Measurements from ENCODE around the gene AMDHD2. TPM values are rescaled to one million over a fixed set of nuclear protein-coding genes. Genes with fewer than 3 reads are reported as not detected.

AMDHD2 gene
- total and polyA plus RNA-seq, 2 experiments from 2014 or later: 20.2 to 68.1 TPM

DNA sequence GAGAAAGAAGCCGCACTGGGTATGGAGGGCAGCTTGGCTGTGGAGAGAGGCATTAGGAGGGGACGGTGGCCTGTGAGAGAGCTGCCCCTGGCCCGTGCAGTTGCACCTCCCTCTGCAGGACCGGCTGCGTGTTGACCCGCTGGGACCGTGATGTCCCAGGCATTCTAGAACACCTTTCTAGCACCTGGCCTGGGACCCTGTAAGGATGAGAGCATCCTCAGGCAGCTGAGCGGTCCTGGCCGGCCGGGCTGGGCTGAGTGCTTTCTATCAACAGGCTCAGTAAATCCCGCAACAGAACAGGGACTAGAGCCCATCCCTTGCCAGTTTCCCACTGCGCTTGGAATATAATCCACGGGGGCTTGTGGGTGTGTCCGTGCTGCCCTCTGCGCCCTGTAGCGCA, 30.6 kb upstream of the AMDHD2 start:
- Histone ChIP-seq H3K27ac (ENCODE audit: low read depth) (no peak overlapping the region), H2AFZ (no peak overlapping the region), H3K4me3 (no peak overlapping the region), H3K79me2 (replicated peaks; ENCODE audit: insufficient read depth) (0 out of 2 replicates have a peak, but pooled peaks cover 3% of the 10 kb centered on the region), H3K27me3 (ENCODE audit: insufficient read depth) (no peaks in the 10 kb centered on the region), H3K4me2 (no peak overlapping the region), H4K20me1 (replicated peaks; ENCODE audit: insufficient read depth) (no peaks in the 10 kb centered on the region; the same call in 1 of the 2 replicates), H3K36me3 (ENCODE audit: insufficient read depth) (no peaks in the 10 kb centered on the region), H3K4me1 (ENCODE audit: insufficient read depth) (no peaks in the 10 kb centered on the region), H3F3A (replicated peaks; ENCODE audit: low read depth) (no peaks in the 10 kb centered on the region), H3K9me2 (ENCODE audit: insufficient read depth) (no peaks in the 10 kb centered on the region)
- Mint-ChIP-seq H3K4me3 (no peak overlapping the region), H3K27me3 (ENCODE audit: insufficient read depth, low read depth, poor library complexity) (peaks cover 14% of the 10 kb centered on the region), H3K4me1 (peaks cover 12% of the 10 kb centered on the region), H3K36me3 (ENCODE audit: low read depth) (no peaks in the 10 kb centered on the region; the same call in 2 of the 3 replicates), H3K27ac (no peak overlapping the region), H3K9me3 (no peaks in the 10 kb centered on the region)
- DNase-seq (ENCODE audit: low spot score): no peak
- TF ChIP-seq EZH2phosphoT487 (IDR thresholded peaks at IDR 0.05; ENCODE audit: unreplicated experiment) (no peak), NANOG (IDR thresholded peaks at IDR 0.05; ENCODE audit: borderline replicate concordance) (no peak), STAT1 (IDR thresholded peaks at IDR 0.05; ENCODE audit: unreplicated experiment) (no peak), CREB1 (CRISPR knock-in tag; IDR thresholded peaks at IDR 0.05; ENCODE audit: low read depth) (no peak), ZNF331 (CRISPR knock-in tag; IDR thresholded peaks at IDR 0.05; ENCODE audit: low read depth) (no peak)
- TF ChIP-seq, protein P1, sequence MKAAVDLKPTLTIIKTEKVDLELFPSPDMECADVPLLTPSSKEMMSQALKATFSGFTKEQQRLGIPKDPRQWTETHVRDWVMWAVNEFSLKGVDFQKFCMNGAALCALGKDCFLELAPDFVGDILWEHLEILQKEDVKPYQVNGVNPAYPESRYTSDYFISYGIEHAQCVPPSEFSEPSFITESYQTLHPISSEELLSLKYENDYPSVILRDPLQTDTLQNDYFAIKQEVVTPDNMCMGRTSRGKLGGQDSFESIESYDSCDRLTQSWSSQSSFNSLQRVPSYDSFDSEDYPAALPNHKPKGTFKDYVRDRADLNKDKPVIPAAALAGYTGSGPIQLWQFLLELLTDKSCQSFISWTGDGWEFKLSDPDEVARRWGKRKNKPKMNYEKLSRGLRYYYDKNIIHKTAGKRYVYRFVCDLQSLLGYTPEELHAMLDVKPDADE (IDR thresholded peaks at IDR 0.05): no peak
- TF ChIP-seq, protein P2, sequence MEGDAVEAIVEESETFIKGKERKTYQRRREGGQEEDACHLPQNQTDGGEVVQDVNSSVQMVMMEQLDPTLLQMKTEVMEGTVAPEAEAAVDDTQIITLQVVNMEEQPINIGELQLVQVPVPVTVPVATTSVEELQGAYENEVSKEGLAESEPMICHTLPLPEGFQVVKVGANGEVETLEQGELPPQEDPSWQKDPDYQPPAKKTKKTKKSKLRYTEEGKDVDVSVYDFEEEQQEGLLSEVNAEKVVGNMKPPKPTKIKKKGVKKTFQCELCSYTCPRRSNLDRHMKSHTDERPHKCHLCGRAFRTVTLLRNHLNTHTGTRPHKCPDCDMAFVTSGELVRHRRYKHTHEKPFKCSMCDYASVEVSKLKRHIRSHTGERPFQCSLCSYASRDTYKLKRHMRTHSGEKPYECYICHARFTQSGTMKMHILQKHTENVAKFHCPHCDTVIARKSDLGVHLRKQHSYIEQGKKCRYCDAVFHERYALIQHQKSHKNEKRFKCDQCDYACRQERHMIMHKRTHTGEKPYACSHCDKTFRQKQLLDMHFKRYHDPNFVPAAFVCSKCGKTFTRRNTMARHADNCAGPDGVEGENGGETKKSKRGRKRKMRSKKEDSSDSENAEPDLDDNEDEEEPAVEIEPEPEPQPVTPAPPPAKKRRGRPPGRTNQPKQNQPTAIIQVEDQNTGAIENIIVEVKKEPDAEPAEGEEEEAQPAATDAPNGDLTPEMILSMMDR (conservative IDR thresholded peaks at IDR 0.05; ENCODE audit: low read depth in 2 of 2): no peak
- TF ChIP-seq, protein P3, sequence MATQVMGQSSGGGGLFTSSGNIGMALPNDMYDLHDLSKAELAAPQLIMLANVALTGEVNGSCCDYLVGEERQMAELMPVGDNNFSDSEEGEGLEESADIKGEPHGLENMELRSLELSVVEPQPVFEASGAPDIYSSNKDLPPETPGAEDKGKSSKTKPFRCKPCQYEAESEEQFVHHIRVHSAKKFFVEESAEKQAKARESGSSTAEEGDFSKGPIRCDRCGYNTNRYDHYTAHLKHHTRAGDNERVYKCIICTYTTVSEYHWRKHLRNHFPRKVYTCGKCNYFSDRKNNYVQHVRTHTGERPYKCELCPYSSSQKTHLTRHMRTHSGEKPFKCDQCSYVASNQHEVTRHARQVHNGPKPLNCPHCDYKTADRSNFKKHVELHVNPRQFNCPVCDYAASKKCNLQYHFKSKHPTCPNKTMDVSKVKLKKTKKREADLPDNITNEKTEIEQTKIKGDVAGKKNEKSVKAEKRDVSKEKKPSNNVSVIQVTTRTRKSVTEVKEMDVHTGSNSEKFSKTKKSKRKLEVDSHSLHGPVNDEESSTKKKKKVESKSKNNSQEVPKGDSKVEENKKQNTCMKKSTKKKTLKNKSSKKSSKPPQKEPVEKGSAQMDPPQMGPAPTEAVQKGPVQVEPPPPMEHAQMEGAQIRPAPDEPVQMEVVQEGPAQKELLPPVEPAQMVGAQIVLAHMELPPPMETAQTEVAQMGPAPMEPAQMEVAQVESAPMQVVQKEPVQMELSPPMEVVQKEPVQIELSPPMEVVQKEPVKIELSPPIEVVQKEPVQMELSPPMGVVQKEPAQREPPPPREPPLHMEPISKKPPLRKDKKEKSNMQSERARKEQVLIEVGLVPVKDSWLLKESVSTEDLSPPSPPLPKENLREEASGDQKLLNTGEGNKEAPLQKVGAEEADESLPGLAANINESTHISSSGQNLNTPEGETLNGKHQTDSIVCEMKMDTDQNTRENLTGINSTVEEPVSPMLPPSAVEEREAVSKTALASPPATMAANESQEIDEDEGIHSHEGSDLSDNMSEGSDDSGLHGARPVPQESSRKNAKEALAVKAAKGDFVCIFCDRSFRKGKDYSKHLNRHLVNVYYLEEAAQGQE (IDR thresholded peaks at IDR 0.05; ENCODE audit: unreplicated experiment): no peak
- ATAC-seq: no peak

All from GM23338 (cell line).